WTC11 (cell line): ENCODE data around the gene PFN2. TPM values are rescaled to one million over a fixed set of nuclear protein-coding genes. Genes with fewer than 3 reads are reported as not detected.
A peak's percentile ranks its signal among the peaks of the same experiment; 100 is the strongest.

ENCODE experiments used
- ATAC-seq: fragments of 200-7000 bp; cut with Tn5 transposase; 2 replicates; pipeline ENCODE4 v1.10.0; 2021; ENCODE audit warnings: mild to moderate bottlenecking, moderate library complexity
- CTCF ChIA-PET: fragments of 300-600 bp; sonication (Branson Sonifier 250); formaldehyde crosslinking; loops from one replicate; lab custom pipeline; 2021; ENCODE audit warnings: antibody characterized with exemption; lab: Charles Lee
- POLR2A ChIA-PET: fragments of 350-600 bp; sonication (Branson Sonifier 250); formaldehyde crosslinking; loops from one replicate; lab custom pipeline; 2021; ENCODE audit warnings: antibody characterized with exemption; lab: Charles Lee
- DNase-seq: peaks from one replicate; pipeline ENCODE4 v3.0.0; 2021; ENCODE audit warnings: low spot score
- H3K27ac Mint-ChIP-seq: 2 replicates; pipeline ENCODE4 v1.8.0; 2021; ENCODE audit warnings: mixed read lengths
- H3K27me3 Mint-ChIP-seq: 2 replicates; pipeline ENCODE4 v1.8.0; 2021; ENCODE audit warnings: low read depth, mild to moderate bottlenecking, moderate library complexity, mixed read lengths
- H3K36me3 Mint-ChIP-seq: 2 replicates; pipeline ENCODE4 v1.8.0; 2021; ENCODE audit warnings: mixed read lengths
- H3K4me1 Mint-ChIP-seq: 2 replicates; pipeline ENCODE4 v1.8.0; 2022; ENCODE audit warnings: mixed read lengths
- H3K4me3 Mint-ChIP-seq: 2 replicates; pipeline ENCODE4 v1.8.0; 2021; ENCODE audit warnings: mild to moderate bottlenecking, moderate library complexity, mixed read lengths
- H3K9me3 Mint-ChIP-seq: 2 replicates; pipeline ENCODE4 v1.8.0; 2021; ENCODE audit warnings: mixed read lengths
- ATF2 ChIP-seq: sonication (generic); formaldehyde crosslinking; IDR thresholded peaks from 2 replicates; pipeline ENCODE4 v1.8.1; 2022; ENCODE audit warnings: low read depth, missing genetic modification reagents, borderline replicate concordance
- ATF3 ChIP-seq: sonication (generic); formaldehyde crosslinking; conservative IDR thresholded peaks from 2 replicates; pipeline ENCODE4 v1.8.1; 2022; ENCODE audit warnings: mild to moderate bottlenecking, missing genetic modification reagents
- CTCF ChIP-seq: fragments of 200-600 bp; IDR thresholded peaks from 2 replicates; pipeline ENCODE4 v1.8.0; 2022; ENCODE audit warnings: antibody characterized with exemption
- E2F5 ChIP-seq: sonication (generic); formaldehyde crosslinking; IDR thresholded peaks from 2 replicates; pipeline ENCODE4 v1.8.1; 2022; ENCODE audit warnings: mild to moderate bottlenecking, moderate library complexity, missing genetic modification reagents
- ELF4 ChIP-seq: sonication (generic); formaldehyde crosslinking; IDR thresholded peaks from 2 replicates; pipeline ENCODE4 v1.8.1; 2022; ENCODE audit warnings: low read depth, mild to moderate bottlenecking, moderate library complexity, missing genetic modification reagents
- EMX1 ChIP-seq: fragments of 250-450 bp; sonication (Bioruptor Pico); IDR thresholded peaks from 2 replicates; pipeline ENCODE4 v1.8.0; 2021; ENCODE audit warnings: mild to moderate bottlenecking
- ESRRA ChIP-seq: sonication (generic); formaldehyde crosslinking; IDR thresholded peaks from 2 replicates; pipeline ENCODE4 v1.8.1; 2022; ENCODE audit warnings: mild to moderate bottlenecking, missing genetic modification reagents, borderline replicate concordance
- GRHL2 ChIP-seq: fragments of 250-450 bp; sonication (Bioruptor Pico); IDR thresholded peaks from 2 replicates; pipeline ENCODE4 v1.8.0; 2022; ENCODE audit warnings: mild to moderate bottlenecking, moderate library complexity; ENCODE audit not compliant: insufficient replicate concordance, severe bottlenecking
- HMGXB4 ChIP-seq: sonication (generic); formaldehyde crosslinking; IDR thresholded peaks from 2 replicates; pipeline ENCODE4 v1.8.1; 2023; ENCODE audit warnings: mild to moderate bottlenecking, moderate library complexity, missing genetic modification reagents
- IRF1 ChIP-seq: sonication (generic); formaldehyde crosslinking; IDR thresholded peaks from 2 replicates; pipeline ENCODE4 v1.8.0; 2023; ENCODE audit warnings: missing genetic modification reagents
- KAT7 ChIP-seq: sonication (generic); formaldehyde crosslinking; IDR thresholded peaks from 2 replicates; pipeline ENCODE4 v1.8.1; 2023; ENCODE audit warnings: missing genetic modification reagents, mild to moderate bottlenecking, borderline replicate concordance
- MLX ChIP-seq: sonication (generic); formaldehyde crosslinking; IDR thresholded peaks from 2 replicates; pipeline ENCODE4 v1.8.1; 2023; ENCODE audit warnings: mild to moderate bottlenecking, missing genetic modification reagents, moderate library complexity
- NR1H2 ChIP-seq: sonication (generic); formaldehyde crosslinking; IDR thresholded peaks from 2 replicates; pipeline ENCODE4 v1.9.0; 2021; ENCODE audit warnings: mild to moderate bottlenecking, moderate library complexity, missing genetic modification reagents
- PRRX2 ChIP-seq: fragments of 250-450 bp; sonication (Bioruptor Pico); IDR thresholded peaks from 2 replicates; pipeline ENCODE4 v1.8.0; 2021; ENCODE audit warnings: mild to moderate bottlenecking
- RORB ChIP-seq: fragments of 250-450 bp; sonication (Bioruptor Pico); IDR thresholded peaks from 2 replicates; pipeline ENCODE4 v1.9.0; 2021; ENCODE audit warnings: mild to moderate bottlenecking
- SOX15 ChIP-seq: fragments of 250-450 bp; sonication (Bioruptor Pico); IDR thresholded peaks from 2 replicates; pipeline ENCODE4 v1.9.0; 2021; ENCODE audit warnings: mild to moderate bottlenecking
- TEAD1 ChIP-seq: sonication (generic); formaldehyde crosslinking; IDR thresholded peaks from 2 replicates; pipeline ENCODE4 v1.8.0; 2022; ENCODE audit warnings: mild to moderate bottlenecking, missing genetic modification reagents
- TEAD4 ChIP-seq: sonication (generic); formaldehyde crosslinking; IDR thresholded peaks from 2 replicates; pipeline ENCODE4 v1.8.0; 2022; ENCODE audit warnings: mild to moderate bottlenecking, missing genetic modification reagents
- ZBTB21 ChIP-seq: sonication (generic); formaldehyde crosslinking; IDR thresholded peaks from 2 replicates; pipeline ENCODE4 v1.8.1; 2023; ENCODE audit warnings: mild to moderate bottlenecking, missing genetic modification reagents, borderline replicate concordance
- ZMAT4 ChIP-seq: fragments of 250-450 bp; sonication (Bioruptor Pico); IDR thresholded peaks from 2 replicates; pipeline ENCODE4 v1.9.0; 2021; ENCODE audit warnings: mild to moderate bottlenecking
- ZSCAN18 ChIP-seq: fragments of 250-450 bp; sonication (Bioruptor Pico); IDR thresholded peaks from 2 replicates; pipeline ENCODE4 v2.1.2; 2022; ENCODE audit warnings: mild to moderate bottlenecking, moderate library complexity
- total RNA-seq: library from RNA; stranded (reverse); gene quantifications from 3 replicates; pipeline ENCODE4 v1.2.3, GENCODE V29; 2021

The PFN2 gene
- total RNA-seq, 1 experiment from 2014 or later: 158 TPM

GRCh38 chr3:149936812-149937230, 33.9 kb downstream of the PFN2 start:
- ATAC-seq: peak; percentile 98
- H3K27ac Mint-ChIP-seq: peak overlapping the region; percentile 45; the same call in 1 of the 2 replicates
- peaks cover 16% of the 10 kb centered on the region for H3K9me3 Mint-ChIP-seq
- no peaks in the 10 kb centered on the region for H3K27me3 Mint-ChIP-seq
- H3K4me1 Mint-ChIP-seq: no peaks in the 10 kb centered on the region
- H3K36me3 Mint-ChIP-seq: peaks cover 22% of the 10 kb centered on the region
- H3K4me3 Mint-ChIP-seq: no peak overlapping the region
- DNase-seq: peak; percentile 69
- CTCF ChIA-PET: interaction anchor here (0.5 to 3.2 kb wide), 25 partner anchors 13 to 557 kb away, joined by 3 to 22 read pairs (median 3); no protein-coding TSS in a partner anchor
- no peak for TF ChIP-seq IRF1 (CRISPR knock-in tag)
- TF ChIP-seq SOX15: no peak
- TF ChIP-seq ELF4 (CRISPR knock-in tag): no peak
- TF ChIP-seq TEAD1 (CRISPR knock-in tag): peak; percentile 38; the same call in 1 of the 2 replicates
- no peak for TF ChIP-seq MLX (CRISPR knock-in tag)
- TF ChIP-seq ESRRA (CRISPR knock-in tag): no peak
- 0 out of 2 replicates have a peak, but pooled peaks have one; percentile 58 for TF ChIP-seq PRRX2
- TF ChIP-seq RORB (CRISPR knock-in tag): no peak
- no peak for TF ChIP-seq ATF2 (CRISPR knock-in tag)
- TF ChIP-seq KAT7 (CRISPR knock-in tag): no peak
- TF ChIP-seq ZBTB21 (CRISPR knock-in tag): 0 out of 2 replicates have a peak, but pooled peaks have one; percentile 51
- TF ChIP-seq EMX1 (CRISPR knock-in tag): 0 out of 2 replicates have a peak, but pooled peaks have one; percentile 38
- no peak for TF ChIP-seq ZSCAN18 (CRISPR knock-in tag)
- TF ChIP-seq ATF3 (CRISPR knock-in tag): no peak
- no peak for TF ChIP-seq ZMAT4 (CRISPR knock-in tag)
- 0 out of 2 replicates have a peak, but pooled peaks have one; percentile 33 for TF ChIP-seq CTCF
- TF ChIP-seq NR1H2 (CRISPR knock-in tag): no peak
- no peak for TF ChIP-seq GRHL2 (CRISPR knock-in tag)
- no peak for TF ChIP-seq TEAD4
- no peak for TF ChIP-seq E2F5 (CRISPR knock-in tag)
- TF ChIP-seq HMGXB4: no peak
- POLR2A ChIA-PET: no interaction called here
